HG03135 (cell line): ENCODE results near the gene EPG5.

Experiments
- ATAC-seq: cut with Tn5 transposase; IDR thresholded peaks from one replicate; pipeline ENCODE4 v1.9.1; 2021; ENCODE audit warnings: mild to moderate bottlenecking, moderate library complexity; ENCODE audit not compliant: unreplicated experiment

Gene EPG5

GRCh38 chr18:45926691-45927090 is 40.4 kb downstream of the EPG5 start:
- ATAC-seq, result no peak

DNA sequence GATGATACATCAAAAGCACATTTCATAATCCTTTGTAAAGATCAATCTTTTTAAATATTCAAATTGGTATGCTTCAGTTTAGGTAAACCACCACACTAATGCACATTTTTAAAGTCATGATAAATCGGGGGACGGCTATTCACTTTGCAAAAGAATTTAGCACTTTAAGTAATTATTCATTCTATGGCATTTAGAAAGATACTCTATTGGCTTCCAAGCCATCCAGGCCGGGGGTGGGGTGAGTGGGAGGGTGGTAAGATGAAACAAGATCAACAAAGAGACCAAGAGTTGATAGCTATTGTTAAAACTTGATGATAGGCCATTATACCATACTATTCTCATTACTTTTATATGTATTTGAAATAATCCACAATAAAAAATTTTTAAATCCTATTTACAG is 41.0 kb downstream of the EPG5 start:
- ATAC-seq, result no peak

DNA sequence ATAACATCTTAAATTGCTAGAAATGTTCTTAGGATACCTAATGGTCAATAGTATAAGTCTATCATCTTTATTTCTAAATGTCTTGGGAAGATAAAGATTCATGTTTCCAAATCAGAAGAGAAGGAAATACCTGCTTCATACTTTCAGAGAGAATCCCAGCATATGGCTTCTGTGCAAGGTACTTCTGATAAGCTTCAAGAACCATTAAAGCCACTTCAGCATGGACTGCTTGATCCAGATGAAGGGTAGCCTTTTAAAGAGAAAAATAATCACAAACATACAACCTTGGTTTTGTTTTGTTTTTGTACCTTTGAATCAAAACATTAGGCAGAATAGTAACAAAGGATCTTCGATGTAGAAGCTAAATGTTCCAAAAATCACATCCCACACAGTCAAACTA is 44.0 kb downstream of the EPG5 start:
- ATAC-seq, result no peak

DNA sequence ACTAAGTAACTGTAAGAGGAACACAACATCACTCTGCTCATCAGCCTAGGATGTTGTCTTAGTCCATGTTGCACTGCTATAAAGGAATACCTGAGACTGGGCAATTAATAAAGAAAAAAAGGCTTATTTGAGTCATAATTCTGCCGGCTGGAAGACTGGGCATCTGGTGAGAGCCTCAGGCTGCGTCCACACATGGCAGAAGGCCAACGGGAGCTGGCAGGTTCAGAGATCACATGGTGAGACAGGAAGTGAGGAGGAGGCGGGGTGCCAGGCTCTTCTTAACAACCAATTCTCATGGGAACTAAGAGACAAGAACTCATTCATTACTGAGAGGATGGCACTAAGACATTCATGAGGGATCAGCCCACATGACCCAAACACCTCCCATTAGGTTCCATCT is 46.8 kb downstream of the EPG5 start:
- ATAC-seq, result no peak

DNA sequence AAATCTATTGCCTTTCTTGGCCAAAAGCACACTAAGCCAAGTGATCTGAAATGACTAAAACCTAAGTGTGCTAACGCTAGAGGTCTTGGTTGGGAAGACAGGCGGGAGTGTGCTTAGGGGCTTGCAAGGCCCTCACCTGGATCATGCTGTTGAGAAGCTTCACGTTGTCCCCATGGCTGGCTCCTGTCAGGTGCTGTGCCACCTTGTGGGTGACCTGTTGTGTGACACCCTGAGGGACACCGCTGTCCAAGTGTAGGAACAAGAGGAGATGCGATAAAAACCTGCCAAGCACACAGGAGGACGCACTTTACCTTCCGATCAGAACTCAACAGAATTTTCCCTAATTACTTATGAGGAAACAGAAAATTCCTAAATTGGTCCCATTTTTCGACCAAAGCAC is 50.8 kb downstream of the EPG5 start:
- no peak for ATAC-seq

- ATAC-seq, result no peak
Measured at GRCh38 chr18:45913276-45913675, 53.9 kb downstream of the EPG5 start.

GRCh38 chr18:45910405-45911023 is 56.6 kb downstream of the EPG5 start:
- ATAC-seq, result no peak

DNA sequence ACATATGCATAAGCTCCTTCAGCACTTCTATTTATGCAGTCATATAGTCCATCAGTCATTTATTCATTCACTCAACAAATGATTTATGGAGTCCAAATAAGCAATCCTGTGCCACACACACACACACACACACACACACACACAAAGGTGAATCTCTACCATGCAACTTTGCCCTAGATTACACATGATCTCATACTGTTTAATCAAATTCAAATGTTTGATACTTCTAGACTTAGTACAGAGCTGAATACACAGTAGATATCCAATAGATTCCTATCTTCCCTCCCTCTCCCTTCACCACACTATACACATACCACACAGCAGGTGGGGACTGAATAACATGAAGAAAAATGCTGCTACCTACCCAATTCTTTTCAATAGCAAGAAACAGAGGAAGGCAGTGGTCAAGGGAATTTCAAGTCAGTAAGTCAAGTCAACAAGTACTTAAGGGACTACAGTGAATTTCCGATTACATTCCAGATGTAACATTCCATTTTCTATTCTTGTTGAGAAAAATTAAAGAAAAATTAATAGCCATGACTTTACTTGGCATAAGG is 65.4 kb downstream of the EPG5 start:
- no peak for ATAC-seq

- no peak for ATAC-seq
Measured at GRCh38 chr18:45900623-45901022, 66.5 kb downstream of the EPG5 start.

DNA sequence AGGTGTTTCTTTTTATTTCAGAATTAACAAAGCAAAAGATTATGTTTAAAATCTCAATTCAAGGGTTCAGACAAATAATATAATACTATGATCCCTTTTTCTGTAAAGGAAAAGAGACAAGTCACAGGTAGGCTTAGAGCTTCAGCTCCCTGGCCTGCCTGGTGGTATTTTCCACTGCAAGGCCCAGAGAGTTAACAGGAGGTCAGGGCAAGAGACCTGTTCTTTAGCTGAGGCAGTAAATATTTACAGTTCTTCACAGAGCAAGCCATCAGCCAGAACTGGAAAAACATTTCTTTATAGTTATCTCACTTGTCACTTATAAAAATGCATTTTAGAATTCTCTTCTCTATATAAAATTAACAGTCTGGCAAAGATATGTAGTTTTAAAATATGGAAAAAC is 70.1 kb downstream of the EPG5 start:
- ATAC-seq, result no peak

GRCh38 chr18:45896452-45896851 is 70.7 kb downstream of the EPG5 start:
- no peak for ATAC-seq

- no peak for ATAC-seq
Measured at GRCh38 chr18:45895339-45895738, 71.8 kb downstream of the EPG5 start.

DNA sequence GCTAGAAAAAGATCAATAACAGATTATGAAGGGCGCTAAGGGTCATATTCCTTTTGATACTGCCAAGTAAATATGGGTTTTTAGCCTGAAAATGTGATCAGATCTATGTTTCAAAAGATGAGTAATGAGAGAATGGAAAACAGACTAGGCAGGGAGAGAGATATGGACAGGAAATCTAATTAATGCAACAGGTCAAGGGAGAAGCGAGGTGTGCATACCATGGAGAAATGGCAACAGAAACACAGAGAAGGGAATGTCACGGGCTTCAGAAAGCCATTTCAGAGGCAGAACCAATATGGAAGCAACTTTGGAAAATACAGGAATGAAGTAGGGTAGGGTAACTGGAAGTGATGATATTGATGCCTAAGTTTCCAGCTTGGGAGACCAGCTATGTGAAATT is 72.3 kb downstream of the EPG5 start:
- ATAC-seq, result no peak

DNA sequence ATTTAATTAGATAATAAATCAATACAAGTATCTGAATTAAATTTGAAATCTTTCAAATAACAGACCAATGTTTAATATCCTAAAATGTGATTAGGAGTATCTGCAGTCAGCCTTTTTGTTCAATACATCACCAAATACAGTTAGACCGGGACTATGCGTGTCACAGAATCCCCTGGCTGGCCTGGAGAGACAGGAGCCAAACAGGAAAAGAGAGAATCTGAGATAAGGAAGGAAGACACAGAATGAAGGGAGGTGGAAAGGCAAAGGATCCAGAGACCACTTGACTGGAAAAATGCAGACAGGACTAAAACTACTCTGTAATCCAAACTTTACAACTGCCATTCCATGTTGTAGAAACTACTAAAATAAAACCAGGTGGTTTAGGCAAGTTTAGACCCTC is 75.3 kb downstream of the EPG5 start:
- no peak for ATAC-seq

- no peak for ATAC-seq
Measured at GRCh38 chr18:45890606-45891005, 76.5 kb downstream of the EPG5 start.

GRCh38 chr18:45889419-45890064 is 77.6 kb downstream of the EPG5 start:
- no peak for ATAC-seq

- no peak for ATAC-seq
Measured at GRCh38 chr18:45887585-45887984, 79.5 kb downstream of the EPG5 start.

DNA sequence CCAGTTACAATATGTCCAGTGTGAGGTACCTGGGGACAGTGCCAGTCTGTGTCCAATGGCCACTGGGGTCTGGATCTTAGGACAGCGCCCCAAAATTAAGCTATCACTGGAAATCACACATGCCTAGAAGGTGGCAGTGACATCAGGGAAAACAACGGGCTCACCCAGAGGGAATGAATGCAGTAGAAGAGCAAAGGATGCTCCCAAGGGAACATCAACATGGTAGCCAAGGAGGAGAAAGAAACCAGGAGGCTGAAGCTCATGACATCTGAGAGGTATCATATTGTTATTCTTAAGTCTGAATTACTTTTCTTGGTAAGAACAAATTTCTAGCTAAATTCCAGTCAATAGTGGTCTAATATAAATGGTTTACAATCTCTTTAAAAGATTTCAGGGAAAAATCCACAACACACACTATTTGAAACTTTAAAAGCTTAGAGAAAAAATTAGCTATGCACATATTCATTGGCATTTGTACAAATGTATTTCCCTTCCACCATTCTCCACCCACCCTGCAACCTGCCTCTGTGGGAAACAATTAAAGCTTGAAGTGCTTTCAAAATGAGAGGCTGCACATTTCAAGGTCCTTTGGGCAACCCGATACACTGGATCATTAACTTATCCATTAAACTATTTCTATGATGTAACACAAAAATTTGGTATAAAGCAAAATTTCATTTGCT is 86.1 kb downstream of the EPG5 start:
- ATAC-seq, result no peak

GRCh38 chr18:45879681-45880655 is 87.2 kb downstream of the EPG5 start:
- peak; percentile 73 for ATAC-seq

DNA sequence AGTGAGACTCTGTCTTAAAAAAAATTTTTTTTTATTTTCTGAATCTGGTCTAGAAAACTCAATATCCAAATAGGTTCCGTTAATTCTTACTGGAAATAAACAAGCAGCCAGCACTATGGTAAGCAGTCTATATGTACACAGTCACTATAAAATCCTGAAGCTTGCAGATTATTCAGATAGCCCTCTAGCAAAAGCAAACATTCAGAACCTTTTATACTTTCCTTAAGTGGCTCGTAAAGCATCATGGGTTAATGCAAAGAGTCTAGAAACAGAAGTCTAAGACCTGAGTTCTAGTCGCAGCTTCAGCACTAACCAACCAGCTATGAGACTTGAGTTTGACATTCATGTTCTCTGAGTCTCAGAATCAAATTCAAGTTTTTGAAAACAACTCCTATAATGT is 89.7 kb downstream of the EPG5 start:
- ATAC-seq, result no peak

DNA sequence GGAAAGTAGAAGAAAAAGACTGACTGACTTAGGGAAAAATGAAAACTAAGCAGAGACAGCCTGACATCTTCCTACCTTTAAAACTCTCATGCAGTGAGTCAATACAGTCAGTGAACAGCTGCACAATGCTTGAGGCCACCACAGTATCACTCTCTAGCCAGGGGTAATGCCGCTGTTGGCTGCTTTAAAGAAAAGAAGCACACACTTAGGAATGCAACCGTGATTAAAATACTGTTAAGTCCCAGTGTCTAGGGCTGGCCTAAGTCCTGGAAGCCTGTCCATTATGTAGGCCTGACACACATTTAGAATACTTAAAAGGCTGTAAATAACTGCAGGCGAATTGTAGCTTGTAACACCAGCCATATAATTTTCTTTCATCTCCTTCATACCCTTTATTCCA is 91.0 kb downstream of the EPG5 start:
- ATAC-seq, result no peak
